HepG2 (cell line): ENCODE data around the gene LRP10. TPM values are rescaled to one million over a fixed set of nuclear protein-coding genes. Genes with fewer than 3 reads are reported as not detected.
A peak's percentile ranks its signal among the peaks of the same experiment; 100 is the strongest.

Source experiments
- AFF4 ChIP-seq: sonication (generic); formaldehyde crosslinking; IDR thresholded peaks from 2 replicates; pipeline ENCODE4 v1.4.0; 2020; ENCODE audit warnings: missing genetic modification reagents
- ARNT ChIP-seq: fragments of 450-650 bp; IDR thresholded peaks from 2 replicates; pipeline ENCODE4 v1.6.1; 2017
- ATF7-NPFF ChIP-seq: sonication (generic); formaldehyde crosslinking; IDR thresholded peaks from 2 replicates; pipeline ENCODE4 v1.8.1; 2023; ENCODE audit warnings: mild to moderate bottlenecking, low read depth, missing genetic modification reagents, moderate library complexity
- CC2D1A ChIP-seq: sonication (generic); formaldehyde crosslinking; IDR thresholded peaks from 2 replicates; pipeline ENCODE4 v1.8.1; 2023; ENCODE audit warnings: mild to moderate bottlenecking, missing genetic modification reagents
- CEBPG ChIP-seq: IDR thresholded peaks from 2 replicates; pipeline ENCODE4 v1.6.1; 2016
- ERF ChIP-seq: IDR thresholded peaks from 2 replicates; pipeline ENCODE4 v1.6.1; 2018; ENCODE audit warnings: missing biosample characterization, missing genetic modification reagents
- ETS1 ChIP-seq: sonication (generic); formaldehyde crosslinking; IDR thresholded peaks from 2 replicates; pipeline ENCODE4 v1.4.0; 2020; ENCODE audit warnings: missing genetic modification reagents
- ETV6 ChIP-seq: sonication (generic); formaldehyde crosslinking; conservative IDR thresholded peaks from 2 replicates; pipeline ENCODE4 v1.4.0; 2020; ENCODE audit warnings: missing genetic modification reagents
- FOXK2 ChIP-seq: fragments of 450-650 bp; IDR thresholded peaks from 2 replicates; pipeline ENCODE4 v1.6.1; 2016
- FOXO4 ChIP-seq: sonication (generic); formaldehyde crosslinking; conservative IDR thresholded peaks from 2 replicates; pipeline ENCODE4 v1.8.1; 2023; ENCODE audit warnings: missing genetic modification reagents
- HIVEP1 ChIP-seq: sonication (generic); formaldehyde crosslinking; IDR thresholded peaks from 2 replicates; pipeline ENCODE4 v1.4.0; 2020; ENCODE audit warnings: mild to moderate bottlenecking, missing genetic modification reagents
- JARID2 ChIP-seq: sonication (generic); formaldehyde crosslinking; IDR thresholded peaks from 2 replicates; pipeline ENCODE4 v1.8.1; 2023; ENCODE audit warnings: missing genetic modification reagents, inconsistent platforms; ENCODE audit not compliant: insufficient replicate concordance
- NFIC ChIP-seq: IDR thresholded peaks from 2 replicates; pipeline ENCODE4 v1.6.1; 2012; ENCODE audit warnings: mild to moderate bottlenecking, low read length, inconsistent platforms
- SMYD3 ChIP-seq: sonication (generic); formaldehyde crosslinking; IDR thresholded peaks from 2 replicates; pipeline ENCODE4 v1.8.1; 2023; ENCODE audit warnings: mild to moderate bottlenecking, missing genetic modification reagents
- YY1 ChIP-seq: IDR thresholded peaks from 2 replicates; pipeline ENCODE4 v1.6.1; 2011; ENCODE audit warnings: low read length, low read depth, moderate library complexity, mild to moderate bottlenecking; ENCODE audit not compliant: insufficient read depth, insufficient replicate concordance
- ZBTB20 ChIP-seq: sonication (generic); formaldehyde crosslinking; IDR thresholded peaks from 2 replicates; pipeline ENCODE4 v1.8.1; 2023; ENCODE audit warnings: missing genetic modification reagents, low read depth, mild to moderate bottlenecking, borderline replicate concordance
- ZEB1 ChIP-seq: IDR thresholded peaks from 2 replicates; pipeline ENCODE4 v1.6.1; 2012; ENCODE audit warnings: mild to moderate bottlenecking, low read depth, inconsistent platforms; ENCODE audit not compliant: insufficient replicate concordance
- ZNF333 ChIP-seq: sonication (generic); formaldehyde crosslinking; IDR thresholded peaks from 2 replicates; pipeline ENCODE4 v1.4.0; 2020; ENCODE audit warnings: mild to moderate bottlenecking, missing genetic modification reagents, borderline replicate concordance
- ZNF441 ChIP-seq: sonication (generic); formaldehyde crosslinking; IDR thresholded peaks from 2 replicates; pipeline ENCODE4 v1.7.0; 2021; ENCODE audit warnings: missing genetic modification reagents, borderline replicate concordance
- ZNF513 ChIP-seq: sonication (generic); formaldehyde crosslinking; conservative IDR thresholded peaks from 2 replicates; pipeline ENCODE4 v1.5.0; 2020; ENCODE audit warnings: missing genetic modification reagents
- ZNF747 ChIP-seq: sonication (generic); formaldehyde crosslinking; IDR thresholded peaks from 2 replicates; pipeline ENCODE4 v1.8.1; 2023; ENCODE audit warnings: missing genetic modification reagents, mild to moderate bottlenecking, borderline replicate concordance
- ZSCAN22 ChIP-seq: sonication (generic); formaldehyde crosslinking; IDR thresholded peaks from 2 replicates; pipeline ENCODE4 v1.4.0; 2020; ENCODE audit warnings: mild to moderate bottlenecking, missing genetic modification reagents
- polyA plus RNA-seq, 8 experiments: library from polyadenylated mRNA; depleted of rRNA in 3 of 8; stranded (reverse) in 7 of 8; unstranded in 1 of 8; fragments of >200 nt; fragmentation: Illumina TruSeq in 4 of 8; extraction: Trizol in 4 of 8; gene quantifications; 2 replicates each; pipeline versions ENCODE4 v1.2.1 to v1.2.3, GENCODE V29; 2011 to 2016; ENCODE audit warnings: low read depth in 4 of 8, missing spikeins in 1 of 8, mixed read lengths in 1 of 8; ENCODE audit not compliant: insufficient read depth in 1 of 8
- total RNA-seq, 5 experiments: library from RNA; depleted of rRNA; stranded (reverse); fragments of >200 nt; fragmentation: Illumina TruSeq; extraction: Trizol; gene quantifications; 2 replicates each; pipeline ENCODE4 v1.2.3, GENCODE V29; 2016; ENCODE audit warnings: low read depth in 1 of 5

The LRP10 gene
- total and polyA plus RNA-seq, 2 of the 13 experiments (the other 11 are each of a cell fraction or from before 2014, with no cell fraction given) = 16.9 to 45.2 TPM

- TF ChIP-seq FOXK2 (peak; percentile 35; the same call in 1 of the 2 replicates), ZBTB20 (CRISPR knock-in tag) (peak; percentile 90), ATF7-NPFF (CRISPR knock-in tag) (peak; percentile 98), ETS1 (CRISPR knock-in tag) (peak; percentile 90), ZNF747 (CRISPR knock-in tag) (peak; percentile 99; the same call in 1 of the 2 replicates), AFF4 (no peak), CC2D1A (CRISPR knock-in tag) (peak; percentile 95; the same call in 1 of the 2 replicates), YY1 (peak; percentile 99), ZNF333 (CRISPR knock-in tag) (no peak), ARNT (no peak), ZNF513 (CRISPR knock-in tag) (peak; percentile 100), SMYD3 (CRISPR knock-in tag) (peak; percentile 85), ERF (CRISPR knock-in tag) (peak; percentile 99), JARID2 (no peak), ZEB1 (no peak), CEBPG (CRISPR knock-in tag) (peak; percentile 98), ZNF441 (CRISPR knock-in tag) (peak; percentile 87; the same call in 1 of the 2 replicates), ZSCAN22 (CRISPR knock-in tag) (peak; percentile 34; the same call in 1 of the 2 replicates), FOXO4 (CRISPR knock-in tag) (no peak), NFIC (no peak), ETV6 (CRISPR knock-in tag) (peak; percentile 77), HIVEP1 (CRISPR knock-in tag) (peak; percentile 98)
Measured at GRCh38 chr14:22929104-22929960, 57.8 kb downstream of the LRP10 start, which contains the start of gene PRMT5 (continued).
